CD4-positive, alpha-beta T cell (primary cell): ENCODE results near the gene NTRK1. TPM values are rescaled to one million over a fixed set of nuclear protein-coding genes. Genes with fewer than 3 reads are reported as not detected.

Experiments used
- ATAC-seq: fragments of 200-7000 bp; cut with Tn5 transposase; one replicate; pipeline ENCODE4 v1.10.0; 2022; ENCODE audit warnings: mild to moderate bottlenecking; ENCODE audit not compliant: poor library complexity
- CTCF ChIA-PET: fragments of 350-600 bp; sonication (Branson Sonifier 250); formaldehyde crosslinking; loops from one replicate; lab custom pipeline; 2021; ENCODE audit warnings: antibody characterized with exemption, inconsistent platforms; lab: Charles Lee
- POLR2A ChIA-PET: fragments of 350-600 bp; sonication (Branson Sonifier 250); formaldehyde crosslinking; loops from one replicate; lab custom pipeline; 2021; ENCODE audit warnings: antibody characterized with exemption, inconsistent platforms; lab: Charles Lee
- DNase-seq, 14 experiments: peaks; one replicate each; pipeline ENCODE4 v3.0.0-alpha.2; 2013 to 2020; ENCODE audit warnings: mixed read lengths in 2 of 14
- H3K27ac ChIP-seq, 2 donors: one replicate each; pipeline versions ENCODE4 v1.5.1 to v1.7.0; 2013; ENCODE audit warnings: low read length in 2 of 2, low read depth in 1 of 2, mild to moderate bottlenecking in 1 of 2
- H3K27me3 ChIP-seq, 2 experiments: 1 replicate in 1 of 2; 2 replicates in 1 of 2; pipeline versions ENCODE4 v1.6.1 to v1.7.0; 2013; ENCODE audit warnings: low read length in 2 of 2, control low read depth in 1 of 2, mild to moderate bottlenecking in 1 of 2, moderate library complexity in 1 of 2; ENCODE audit not compliant: insufficient read depth in 2 of 2, control insufficient read depth in 1 of 2
- H3K36me3 ChIP-seq: one replicate; pipeline ENCODE4 v1.6.1; 2013; ENCODE audit warnings: low read length, control low read depth; ENCODE audit not compliant: insufficient read depth
- H3K4me1 ChIP-seq: one replicate; pipeline ENCODE4 v1.6.1; 2013; ENCODE audit warnings: low read length, control low read depth; ENCODE audit not compliant: insufficient read depth
- H3K4me3 ChIP-seq: one replicate; pipeline ENCODE4 v1.5.1; 2013; ENCODE audit warnings: mild to moderate bottlenecking, low read length, moderate library complexity
- H3K9me3 ChIP-seq, 2 experiments: 1 replicate in 1 of 2; 2 replicates in 1 of 2; pipeline versions ENCODE4 v1.6.1 to v1.7.0; 2013; ENCODE audit warnings: low read length in 2 of 2, mild to moderate bottlenecking in 2 of 2, control low read depth in 1 of 2, moderate library complexity in 1 of 2; ENCODE audit not compliant: control insufficient read depth in 1 of 2, insufficient read depth in 1 of 2
- H3K27ac Mint-ChIP-seq: one replicate; pipeline ENCODE4 v1.8.0; 2020; ENCODE audit warnings: mixed read lengths
- H3K27me3 Mint-ChIP-seq: one replicate; pipeline ENCODE4 v1.8.0; 2021; ENCODE audit warnings: mixed read lengths
- H3K36me3 Mint-ChIP-seq: one replicate; pipeline ENCODE4 v1.8.0; 2021; ENCODE audit warnings: low read depth, mixed read lengths
- H3K4me1 Mint-ChIP-seq: one replicate; pipeline ENCODE4 v1.8.0; 2021; ENCODE audit warnings: low read depth, mixed read lengths
- H3K4me3 Mint-ChIP-seq: one replicate; pipeline ENCODE4 v1.8.0; 2020; ENCODE audit warnings: mild to moderate bottlenecking, mixed read lengths
- H3K9me3 Mint-ChIP-seq: one replicate; pipeline ENCODE4 v1.8.0; 2020; ENCODE audit warnings: mixed read lengths
- intact Hi-C, 2 experiments: fragments of 100-400 bp; cut with DNase I in 1 of 2; cut with micrococcal nuclease in 1 of 2; formaldehyde crosslinking; loops; one replicate each; pipeline versions ENCODE4 v1.15.1 to v1.9.0; 2023 to 2025; cut with DNase I, micrococcal nuclease
- total RNA-seq, 174 experiments: library from RNA in 2 of 174; stranded (reverse) in 2 of 174; gene quantifications; one replicate each; pipeline ENCODE4 v1.2.3 and lab custom pipeline; 2021 to 2026
- TF ChIP-seq, protein P1 (sequence below): fragments of 200-600 bp; IDR thresholded peaks from one replicate; pipeline ENCODE4 v1.8.0; 2022; ENCODE audit warnings: antibody characterized with exemption, mild to moderate bottlenecking

NTRK1 gene
- total RNA-seq, 2 experiments from 2014 or later: 0.42 to 0.52 TPM

- H3K36me3 ChIP-seq: peaks cover 38% of the 10 kb centered on the region
- peak in 8 of 14 experiments; percentile 22 to 74 (median 54) for DNase-seq
- H3K4me3 Mint-ChIP-seq: peak overlapping the region; percentile 83
- peaks cover 6% of the 10 kb centered on the region for H3K27me3 Mint-ChIP-seq
- CTCF ChIA-PET: interaction anchor here (0.6 to 2.9 kb wide), 10 partner anchors 8 to 48 kb away, joined by 3 to 27 read pairs (median 7); partner anchors contain the start of genes NTRK1 and PRCC
- H3K4me3 ChIP-seq: peak overlapping the region; percentile 73
- POLR2A ChIA-PET: interaction anchor here (0.9 to 1.6 kb wide), 2 partner anchors 8 to 63 kb away, joined by 4 read pairs; partner anchors contain the start of gene HDGF
- intact Hi-C loops: loop anchor here (2.0 to 10.0 kb wide), 4 partner anchors 33 to 320 kb away; partner anchors contain the start of gene ETV3 (in 1 of the 2)
- TF ChIP-seq, protein P1, sequence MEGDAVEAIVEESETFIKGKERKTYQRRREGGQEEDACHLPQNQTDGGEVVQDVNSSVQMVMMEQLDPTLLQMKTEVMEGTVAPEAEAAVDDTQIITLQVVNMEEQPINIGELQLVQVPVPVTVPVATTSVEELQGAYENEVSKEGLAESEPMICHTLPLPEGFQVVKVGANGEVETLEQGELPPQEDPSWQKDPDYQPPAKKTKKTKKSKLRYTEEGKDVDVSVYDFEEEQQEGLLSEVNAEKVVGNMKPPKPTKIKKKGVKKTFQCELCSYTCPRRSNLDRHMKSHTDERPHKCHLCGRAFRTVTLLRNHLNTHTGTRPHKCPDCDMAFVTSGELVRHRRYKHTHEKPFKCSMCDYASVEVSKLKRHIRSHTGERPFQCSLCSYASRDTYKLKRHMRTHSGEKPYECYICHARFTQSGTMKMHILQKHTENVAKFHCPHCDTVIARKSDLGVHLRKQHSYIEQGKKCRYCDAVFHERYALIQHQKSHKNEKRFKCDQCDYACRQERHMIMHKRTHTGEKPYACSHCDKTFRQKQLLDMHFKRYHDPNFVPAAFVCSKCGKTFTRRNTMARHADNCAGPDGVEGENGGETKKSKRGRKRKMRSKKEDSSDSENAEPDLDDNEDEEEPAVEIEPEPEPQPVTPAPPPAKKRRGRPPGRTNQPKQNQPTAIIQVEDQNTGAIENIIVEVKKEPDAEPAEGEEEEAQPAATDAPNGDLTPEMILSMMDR: no peak
- no peaks in the 10 kb centered on the region for H3K9me3 Mint-ChIP-seq
- peaks cover 73% of the 10 kb centered on the region for H3K4me1 ChIP-seq
- no peaks in the 10 kb centered on the region for H3K9me3 ChIP-seq
- H3K27ac Mint-ChIP-seq: peak overlapping the region; percentile 98
- H3K36me3 Mint-ChIP-seq: peaks cover 32% of the 10 kb centered on the region
- H3K4me1 Mint-ChIP-seq: peaks cover 58% of the 10 kb centered on the region
- H3K27ac ChIP-seq: peak overlapping the region; percentile 97 to 99
- ATAC-seq: no peak
- H3K27me3 ChIP-seq: no peaks in the 10 kb centered on the region
These were observed 45.9 kb upstream of the NTRK1 start for GRCh38 chr1:156814571-156815260.

GRCh38 chr1:156815307-156815826 is 45.3 kb upstream of the NTRK1 start:
- peaks cover 35% of the 10 kb centered on the region for H3K36me3 ChIP-seq
- Mint-ChIP-seq H3K9me3 (no peaks in the 10 kb centered on the region), H3K27ac (peak overlapping the region; percentile 98), H3K27me3 (peaks cover 6% of the 10 kb centered on the region), H3K36me3 (peaks cover 31% of the 10 kb centered on the region), H3K4me3 (peak overlapping the region; percentile 83), H3K4me1 (peaks cover 58% of the 10 kb centered on the region)
- peaks cover 73% of the 10 kb centered on the region for H3K4me1 ChIP-seq
- H3K27ac ChIP-seq: peak overlapping the region; percentile 97 to 99
- CTCF ChIA-PET: interaction anchor here (1.8 kb wide), 1 partner anchor 44 kb away, joined by 8 read pairs; no protein-coding TSS in a partner anchor
- peak overlapping the region; percentile 73 for H3K4me3 ChIP-seq
- no peaks in the 10 kb centered on the region for H3K27me3 ChIP-seq
- intact Hi-C loops: loop anchor here (2.0 to 10.0 kb wide), 2 partner anchors 83 to 319 kb away; partner anchors contain the start of gene ETV3 (in 1 of the 2)
- ATAC-seq (no peak), DNase-seq (peak in 1 of 14 experiments; percentile 34)
- POLR2A ChIA-PET: interaction anchor here (0.9 to 1.0 kb wide), 2 partner anchors 9 to 17 kb away, joined by 3 to 4 read pairs; no protein-coding TSS in a partner anchor
- TF ChIP-seq, protein P1: no peak
- H3K9me3 ChIP-seq: no peaks in the 10 kb centered on the region

GRCh38 chr1:156815961-156816422 is 44.7 kb upstream of the NTRK1 start:
- intact Hi-C loops: loop anchor here (2.0 to 10.0 kb wide), 3 partner anchors 45 to 319 kb away; partner anchors contain the start of genes ETV3 (in 1 of the 2) and NTRK1 (in 1 of the 2)
- Histone ChIP-seq H3K9me3 (no peaks in the 10 kb centered on the region), H3K4me1 (peaks cover 70% of the 10 kb centered on the region), H3K36me3 (peaks cover 31% of the 10 kb centered on the region), H3K27ac (peak overlapping the region; percentile 97 to 99), H3K4me3 (peak overlapping the region; percentile 73), H3K27me3 (no peaks in the 10 kb centered on the region)
- TF ChIP-seq, protein P1: no peak
- DNase-seq: peak in 4 of 14 experiments; percentile 24 to 59 (median 47)
- H3K4me1 Mint-ChIP-seq: peaks cover 56% of the 10 kb centered on the region
- H3K36me3 Mint-ChIP-seq: peaks cover 28% of the 10 kb centered on the region
- POLR2A ChIA-PET: interaction anchor here (0.7 to 2.2 kb wide), 8 partner anchors 10 to 90 kb away, joined by 3 to 16 read pairs (median 4); partner anchors contain the start of genes METTL25B, NTRK1 and PRCC
- H3K9me3 Mint-ChIP-seq: no peaks in the 10 kb centered on the region
- CTCF ChIA-PET: interaction anchor here (1.8 to 2.1 kb wide), 2 partner anchors 23 to 44 kb away, joined by 8 to 11 read pairs; no protein-coding TSS in a partner anchor
- H3K27ac Mint-ChIP-seq: peak overlapping the region; percentile 98
- ATAC-seq: no peak
- peaks cover 6% of the 10 kb centered on the region for H3K27me3 Mint-ChIP-seq
- peak overlapping the region; percentile 83 for H3K4me3 Mint-ChIP-seq
